ENCODE results near the gene APBB2. TPM values are rescaled to one million over a fixed set of nuclear protein-coding genes. Genes with fewer than 3 reads are reported as not detected.

Gene APBB2
- total and polyA plus RNA-seq, 8 donors: 4.7 to 55.4 (median 23.1) TPM

DNA sequence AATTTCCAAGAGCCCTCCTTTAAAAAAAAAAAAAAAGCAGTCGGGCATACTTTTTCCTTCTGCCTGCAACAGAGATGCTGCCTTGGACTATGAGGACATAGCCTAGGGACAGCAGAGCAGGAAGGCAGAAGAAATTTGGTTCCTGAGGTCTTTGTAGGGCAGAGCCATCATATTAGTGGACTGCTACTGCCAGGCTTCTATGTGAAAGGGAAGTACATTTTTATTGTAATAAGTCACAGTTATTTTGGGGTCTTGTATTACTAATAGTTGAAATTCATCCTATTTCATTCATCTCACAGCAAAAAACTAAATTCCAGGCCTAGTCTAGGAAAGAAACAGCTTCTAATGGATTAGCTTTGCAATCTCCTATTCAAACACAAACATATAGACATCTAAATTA, 253.4 kb downstream of the APBB2 start:
- Histone ChIP-seq H3K27me3 (no peaks in the 10 kb centered on the region), H3K4me3 (no peak overlapping the region), H3K36me3 (no peaks in the 10 kb centered on the region), H3K4me1 (peaks cover 0 to 18% (median 3%) of the 10 kb centered on the region in 4 donors), H3K27ac (no peak overlapping the region), H3K9me3 (no peaks in the 10 kb centered on the region)
- 91 to 100% (median 100%) methylated on average over 1 of the region's 1 CpG for WGBS, 5 donors
- intact Hi-C loops (cut with DNase I; ENCODE audit: low total_unique reads): no loop called here
- no peak for DNase-seq
- TF ChIP-seq EP300 (IDR thresholded peaks at IDR 0.05) (no peak), POLR2AphosphoS5 (IDR thresholded peaks at IDR 0.05) (no peak), POLR2A (IDR thresholded peaks at IDR 0.05) (no peak)
- TF ChIP-seq, protein P1, sequence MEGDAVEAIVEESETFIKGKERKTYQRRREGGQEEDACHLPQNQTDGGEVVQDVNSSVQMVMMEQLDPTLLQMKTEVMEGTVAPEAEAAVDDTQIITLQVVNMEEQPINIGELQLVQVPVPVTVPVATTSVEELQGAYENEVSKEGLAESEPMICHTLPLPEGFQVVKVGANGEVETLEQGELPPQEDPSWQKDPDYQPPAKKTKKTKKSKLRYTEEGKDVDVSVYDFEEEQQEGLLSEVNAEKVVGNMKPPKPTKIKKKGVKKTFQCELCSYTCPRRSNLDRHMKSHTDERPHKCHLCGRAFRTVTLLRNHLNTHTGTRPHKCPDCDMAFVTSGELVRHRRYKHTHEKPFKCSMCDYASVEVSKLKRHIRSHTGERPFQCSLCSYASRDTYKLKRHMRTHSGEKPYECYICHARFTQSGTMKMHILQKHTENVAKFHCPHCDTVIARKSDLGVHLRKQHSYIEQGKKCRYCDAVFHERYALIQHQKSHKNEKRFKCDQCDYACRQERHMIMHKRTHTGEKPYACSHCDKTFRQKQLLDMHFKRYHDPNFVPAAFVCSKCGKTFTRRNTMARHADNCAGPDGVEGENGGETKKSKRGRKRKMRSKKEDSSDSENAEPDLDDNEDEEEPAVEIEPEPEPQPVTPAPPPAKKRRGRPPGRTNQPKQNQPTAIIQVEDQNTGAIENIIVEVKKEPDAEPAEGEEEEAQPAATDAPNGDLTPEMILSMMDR (IDR thresholded peaks at IDR 0.05): no peak

DNA sequence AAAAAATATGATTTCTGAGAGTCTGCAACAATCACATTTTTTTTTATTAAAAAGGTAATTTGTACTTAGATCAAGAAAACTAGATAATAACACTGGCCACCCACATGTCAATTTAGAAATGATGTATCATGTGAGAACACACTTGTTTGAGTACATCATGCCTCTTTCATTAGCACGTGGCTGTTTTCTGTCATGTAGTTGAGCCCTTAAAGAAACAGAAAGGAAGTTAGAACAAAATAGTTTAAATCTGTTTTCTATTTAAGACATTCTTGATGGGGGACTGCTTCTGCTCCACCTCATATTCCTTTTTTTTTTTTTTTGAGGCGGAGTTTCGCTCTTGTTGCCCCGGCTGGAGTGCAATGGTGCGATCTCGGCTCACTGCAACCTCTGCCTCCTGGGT, 257.1 kb downstream of the APBB2 start:
- Histone ChIP-seq H3K9me3 (no peaks in the 10 kb centered on the region), H3K27me3 (no peaks in the 10 kb centered on the region), H3K4me3 (no peak overlapping the region), H3K4me1 (peaks cover 4 to 49% (median 15%) of the 10 kb centered on the region in 4 donors), H3K36me3 (no peaks in the 10 kb centered on the region), H3K27ac (no peak overlapping the region)
- intact Hi-C loops (cut with DNase I; ENCODE audit: low total_unique reads): no loop called here
- no peak for DNase-seq
- TF ChIP-seq, protein P1 (IDR thresholded peaks at IDR 0.05): no peak
- TF ChIP-seq EP300 (IDR thresholded peaks at IDR 0.05) (no peak), POLR2A (IDR thresholded peaks at IDR 0.05) (no peak), POLR2AphosphoS5 (IDR thresholded peaks at IDR 0.05) (no peak)
- WGBS, 5 donors: 88 to 96% (median 95%) methylated on average over 6 of the region's 6 CpGs

DNA sequence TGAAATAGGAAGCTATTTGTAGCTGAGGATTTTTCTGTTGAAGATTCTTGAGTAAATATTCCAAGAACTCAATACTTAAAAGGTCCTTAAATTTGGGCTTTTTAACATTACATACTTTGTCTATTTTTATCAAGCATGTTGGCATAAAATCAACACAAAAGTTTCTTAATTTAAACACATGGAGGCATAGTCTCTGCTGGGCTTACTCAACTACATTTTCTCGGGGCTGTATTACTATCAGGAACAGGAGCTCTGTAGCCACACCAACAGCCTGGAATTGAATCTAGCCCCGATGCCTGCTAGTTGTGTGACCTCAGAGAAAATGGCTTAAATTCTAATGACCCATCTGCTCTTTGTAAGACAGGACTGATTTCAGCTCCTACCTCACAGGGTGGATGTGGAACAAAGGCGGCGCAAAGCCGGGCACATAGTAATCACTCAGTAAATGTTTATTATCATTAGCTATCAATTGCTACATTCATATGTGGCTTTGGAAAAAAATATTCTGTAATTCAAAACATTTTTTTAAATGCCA, 257.6 kb downstream of the APBB2 start:
- no peaks in the 10 kb centered on the region for H3K36me3 ChIP-seq
- H3K9me3 ChIP-seq: no peaks in the 10 kb centered on the region
- 80 to 88% (median 86%) methylated on average over 5 of the region's 5 CpGs for WGBS, 5 donors
- H3K27me3 ChIP-seq: no peaks in the 10 kb centered on the region
- TF ChIP-seq POLR2A (IDR thresholded peaks at IDR 0.05) (no peak), EP300 (IDR thresholded peaks at IDR 0.05) (no peak), POLR2AphosphoS5 (IDR thresholded peaks at IDR 0.05) (no peak)
- TF ChIP-seq, protein P1 (IDR thresholded peaks at IDR 0.05): no peak
- intact Hi-C loops (cut with DNase I; ENCODE audit: low total_unique reads): no loop called here
- H3K4me1 ChIP-seq: peaks cover 4 to 49% (median 15%) of the 10 kb centered on the region in 4 donors
- H3K27ac ChIP-seq: no peak overlapping the region
- no peak overlapping the region for H3K4me3 ChIP-seq
- no peak for DNase-seq

DNA sequence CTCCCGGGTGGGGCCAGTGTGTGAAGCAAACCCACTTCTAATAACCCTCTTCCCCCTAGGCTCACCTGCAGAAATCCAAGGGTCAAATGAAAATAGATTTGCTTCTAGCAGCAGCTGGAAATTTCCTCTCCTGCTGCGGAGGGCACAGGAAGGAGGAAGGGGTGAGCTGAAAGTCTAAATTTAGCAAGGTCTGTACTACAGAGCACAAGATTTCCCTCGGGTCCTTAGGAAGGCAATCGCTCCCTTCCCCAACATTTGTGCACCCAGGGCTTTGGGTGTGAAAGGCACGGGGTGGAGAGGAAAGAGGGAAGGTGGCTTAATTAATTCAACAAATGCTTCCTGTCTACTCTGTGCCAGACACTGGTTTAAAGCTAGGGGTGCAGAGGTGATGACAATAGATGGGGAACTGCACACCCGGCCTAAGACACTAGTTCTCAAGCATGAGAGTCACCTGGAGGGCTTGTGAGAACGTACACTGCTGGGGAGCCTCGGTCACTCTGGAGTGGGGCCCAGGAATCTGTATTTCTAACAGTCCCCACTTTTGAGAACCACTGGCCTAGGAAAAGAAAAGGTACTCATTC, 260.2 kb downstream of the APBB2 start:
- Histone ChIP-seq H3K4me1 (peaks cover 4 to 49% (median 15%) of the 10 kb centered on the region in 4 donors), H3K27ac (peak overlapping the region in 4 of 5 donors; percentile 30 to 76 (median 56)), H3K27me3 (no peaks in the 10 kb centered on the region), H3K9me3 (no peaks in the 10 kb centered on the region), H3K4me3 (no peak overlapping the region), H3K36me3 (no peaks in the 10 kb centered on the region)
- TF ChIP-seq POLR2AphosphoS5 (IDR thresholded peaks at IDR 0.05) (no peak), POLR2A (IDR thresholded peaks at IDR 0.05) (no peak), EP300 (IDR thresholded peaks at IDR 0.05) (no peak)
- TF ChIP-seq, protein P1 (IDR thresholded peaks at IDR 0.05): no peak
- intact Hi-C loops (cut with DNase I; ENCODE audit: low total_unique reads): no loop called here
- DNase-seq: peak in 1 of 2 donors; percentile 30
- WGBS, 5 donors: 58 to 72% (median 65%) methylated on average over 8 of the region's 8 CpGs
